Panc1 (cell line): ENCODE data around the gene SYAP1. TPM values are rescaled to one million over a fixed set of nuclear protein-coding genes. Genes with fewer than 3 reads are reported as not detected.
"Not testable (repeated sequence)": the region's sequence is repeated elsewhere in the genome, so short reads cannot be mapped to it uniquely, and the experiment has no call there.

ENCODE experiments used
- ATAC-seq: fragments of 200-7000 bp; cut with Tn5 transposase; 2 replicates; pipeline ENCODE4 v1.9.1; 2020; ENCODE audit warnings: mild to moderate bottlenecking, moderate library complexity
- BruUV-seq: library from RNA; stranded (reverse); fragments of 400-500 nt; replicated peaks from 2 replicates; lab custom pipeline; 2021; lab: Mats Ljungman, UMichigan
- CTCF ChIA-PET: fragments of 300-600 bp; sonication (Branson Sonifier 250); formaldehyde crosslinking; loops from one replicate; lab custom pipeline; 2022; ENCODE audit warnings: antibody characterized with exemption; lab: Charles Lee
- POLR2A ChIA-PET: fragments of 300-600 bp; sonication (Branson Sonifier 250); formaldehyde crosslinking; loops from one replicate; lab custom pipeline; 2022; ENCODE audit warnings: antibody characterized with exemption; lab: Charles Lee
- DNase-seq: peaks from one replicate; pipeline ENCODE4 v3.0.0-alpha.2; 2010; ENCODE audit warnings: low read depth, low spot score
- H3K27ac ChIP-seq: 2 replicates; pipeline ENCODE4 v1.5.1; 2011; ENCODE audit warnings: mild to moderate bottlenecking, low read length, inconsistent platforms
- H3K27me3 ChIP-seq: fragments of 200-500 bp; sonication (Bioruptor generic); 2 replicates; pipeline ENCODE4 v1.6.0; 2014; ENCODE audit warnings: low read length, inconsistent platforms; ENCODE audit not compliant: control insufficient read depth, insufficient read depth
- H3K36me3 ChIP-seq: fragments of 200-500 bp; sonication (Bioruptor generic); 2 replicates; pipeline ENCODE4 v1.5.1; 2014; ENCODE audit warnings: inconsistent platforms, mild to moderate bottlenecking, low read length, moderate library complexity; ENCODE audit not compliant: control insufficient read depth, insufficient read depth
- H3K4me1 ChIP-seq: 2 replicates; pipeline ENCODE4 v1.5.1; 2011; ENCODE audit warnings: inconsistent platforms, mild to moderate bottlenecking, low read length, moderate library complexity; ENCODE audit not compliant: control insufficient read depth, insufficient read depth
- H3K4me3 ChIP-seq, 2 experiments: 2 replicates each; pipeline ENCODE4 v1.5.1; 2011 to 2012; ENCODE audit warnings: low read depth in 2 of 2, low read length in 2 of 2, mild to moderate bottlenecking in 2 of 2, inconsistent platforms in 1 of 2, moderate library complexity in 1 of 2
- H3K9me3 ChIP-seq: fragments of 200-500 bp; sonication (Bioruptor generic); 2 replicates; pipeline ENCODE4 v1.5.1; 2014; ENCODE audit warnings: low read depth, mild to moderate bottlenecking, inconsistent platforms, low read length, moderate library complexity; ENCODE audit not compliant: control insufficient read depth, insufficient read depth
- CTCF ChIP-seq: fragments of 450-650 bp; IDR thresholded peaks from 2 replicates; pipeline ENCODE4 v1.5.1; 2017; ENCODE audit warnings: mild to moderate bottlenecking
- POLR2AphosphoS5 ChIP-seq: IDR thresholded peaks from 2 replicates; pipeline ENCODE4 v1.6.1; 2012; ENCODE audit warnings: mild to moderate bottlenecking, low read depth, low read length, moderate library complexity
- REST ChIP-seq, 2 experiments: IDR thresholded peaks; 2 replicates each; pipeline ENCODE4 v1.6.1; 2011 to 2012; ENCODE audit warnings: low read depth in 2 of 2, control low read depth in 1 of 2, low read length in 1 of 2, mild to moderate bottlenecking in 1 of 2, moderate library complexity in 1 of 2; ENCODE audit not compliant: insufficient read depth in 1 of 2
- SIN3A ChIP-seq: IDR thresholded peaks from 2 replicates; pipeline ENCODE4 v1.6.1; 2012; ENCODE audit warnings: low read depth, mild to moderate bottlenecking, low read length, moderate library complexity, borderline replicate concordance; ENCODE audit not compliant: insufficient read depth
- TCF7L2 ChIP-seq: IDR thresholded peaks from 2 replicates; pipeline ENCODE4 v1.6.1; 2011; ENCODE audit warnings: mild to moderate bottlenecking, low read depth, low read length, inconsistent platforms
- in situ Hi-C: cut with HindIII; loops from 2 replicates; pipeline ENCODE4 v1.10.0; 2016; ENCODE audit warnings: low sequenced_read_pairs, low pct_unique_long_range_greater_than_20kb
- intact Hi-C: fragments of 100-400 bp; cut with micrococcal nuclease; formaldehyde crosslinking; loops from one replicate; pipeline ENCODE4 v1.10.0; 2022; ENCODE audit not compliant: unreplicated experiment
- total RNA-seq: library from RNA; stranded (reverse); gene quantifications from one replicate; pipeline ENCODE4 v1.2.1, GENCODE V29; 2021; ENCODE audit not compliant: unreplicated experiment

SYAP1 gene
- total RNA-seq, 1 experiment from 2014 or later, result 23.4 TPM

GRCh38 chrX:16778993-16779392 lies 59.6 kb downstream of the SYAP1 start:
- POLR2A ChIA-PET, result no interaction called here
- Histone ChIP-seq H3K27ac (no peak overlapping the region), H3K9me3 (no peaks in the 10 kb centered on the region), H3K27me3 (no peaks in the 10 kb centered on the region), H3K4me1 (no peaks in the 10 kb centered on the region), H3K4me3 (no peak overlapping the region), H3K36me3 (no peaks in the 10 kb centered on the region)
- ATAC-seq, result no peak
- no TSS peak for BruUV-seq
- DNase-seq, result no peak
- in situ Hi-C loops (no loop called here), intact Hi-C loops (no loop called here)
- TF ChIP-seq SIN3A, result no peak
- TF ChIP-seq REST (IDR thresholded peaks at IDR 0.05; ENCODE audit: insufficient read depth in 1 of 2, low read depth in 2 of 2, low read length in 1 of 2), result no peak
- no peak for TF ChIP-seq CTCF
- no peak for TF ChIP-seq POLR2AphosphoS5
- no peak for TF ChIP-seq TCF7L2
- CTCF ChIA-PET, result no interaction called here

- H3K4me1 ChIP-seq, H3K27me3 ChIP-seq, intact Hi-C loops, BruUV-seq, H3K9me3 ChIP-seq, H3K4me3 ChIP-seq, in situ Hi-C loops, DNase-seq, H3K36me3 ChIP-seq, ATAC-seq, H3K27ac ChIP-seq, POLR2A ChIA-PET: not testable (repeated sequence)
- CTCF ChIA-PET, result interaction anchor here (0.5 kb wide), 1 partner anchor 17 kb away, joined by 3 read pairs; no protein-coding TSS in a partner anchor
Measured at GRCh38 chrX:16779815-16780214, 60.4 kb downstream of the SYAP1 start.

- Histone ChIP-seq H3K36me3 (no peaks in the 10 kb centered on the region), H3K4me1 (no peaks in the 10 kb centered on the region), H3K4me3 (no peak overlapping the region), H3K9me3 (no peaks in the 10 kb centered on the region), H3K27ac (no peak overlapping the region), H3K27me3 (no peaks in the 10 kb centered on the region)
- intact Hi-C loops, result no loop called here
- BruUV-seq, result no TSS peak
- no peak for DNase-seq
- ChIA-PET POLR2A (interaction anchor here (0.6 kb wide), 1 partner anchor 66 kb away, joined by 7 read pairs; no protein-coding TSS in a partner anchor), CTCF (no interaction called here)
- TF ChIP-seq REST (IDR thresholded peaks at IDR 0.05; ENCODE audit: insufficient read depth in 1 of 2, low read depth in 2 of 2, low read length in 1 of 2) (no peak), CTCF (no peak), TCF7L2 (no peak), POLR2AphosphoS5 (no peak), SIN3A (no peak)
- in situ Hi-C loops, result no loop called here
- no peak for ATAC-seq
Measured at GRCh38 chrX:16783452-16783851, 64.0 kb downstream of the SYAP1 start.

- H3K9me3 ChIP-seq, H3K27ac ChIP-seq, H3K36me3 ChIP-seq, POLR2A ChIA-PET, H3K27me3 ChIP-seq, in situ Hi-C loops, ATAC-seq, intact Hi-C loops, BruUV-seq, H3K4me3 ChIP-seq, H3K4me1 ChIP-seq, CTCF ChIA-PET, DNase-seq: not testable (repeated sequence)
Measured at GRCh38 chrX:16784440-16784839, 65.0 kb downstream of the SYAP1 start.
